ENCODE measurements around the gene TBL1X.

DNA sequence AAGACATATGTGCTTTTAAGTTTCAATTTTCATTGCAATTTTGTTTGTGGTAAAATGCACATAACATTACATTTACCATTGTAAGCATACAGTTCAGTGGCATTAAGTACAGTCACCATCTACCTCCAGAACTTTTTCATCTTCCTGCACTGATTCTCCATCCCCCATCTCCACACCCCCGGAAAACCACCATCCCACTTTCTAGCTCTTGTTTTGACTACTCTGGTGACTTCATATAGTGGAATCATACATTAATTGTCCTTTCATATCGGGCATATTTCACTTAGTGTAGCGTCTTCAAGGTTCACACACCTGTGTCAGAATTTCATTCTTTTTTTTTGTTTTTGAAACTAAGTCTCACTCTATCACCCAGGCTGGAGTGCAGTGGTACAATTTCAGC, 157.3 kb downstream of the TBL1X start:
- TF ChIP-seq SP2 (IDR thresholded peaks at IDR 0.05; ENCODE audit: low read length) (no peak), POLR2A (IDR thresholded peaks at IDR 0.05; ENCODE audit: control extremely low read depth in 1 of 2, low read depth in 2 of 2, low read length in 2 of 2) (no peak), TAF7 (optimal IDR thresholded peaks at IDR 0.05; ENCODE audit: borderline replicate concordance, low read depth, low read length) (no peak), RNF2 (IDR thresholded peaks at IDR 0.05; ENCODE audit: borderline replicate concordance, low read depth, low read length, missing control alignments, poor library complexity, severe bottlenecking) (no peak), CHD2 (IDR thresholded peaks at IDR 0.05; ENCODE audit: low read length) (no peak), SUZ12 (IDR thresholded peaks at IDR 0.05; ENCODE audit: low read length) (no peak), POLR2AphosphoS5 (IDR thresholded peaks at IDR 0.05; ENCODE audit: low read depth, low read length) (no peak), RFX5 (IDR thresholded peaks at IDR 0.05; ENCODE audit: borderline replicate concordance, low read depth, low read length) (no peak), HDAC2 (IDR thresholded peaks at IDR 0.05; ENCODE audit: borderline replicate concordance in 1 of 2, low read depth in 2 of 2, low read length in 2 of 2) (no peak)
- TF ChIP-seq, protein P1, sequence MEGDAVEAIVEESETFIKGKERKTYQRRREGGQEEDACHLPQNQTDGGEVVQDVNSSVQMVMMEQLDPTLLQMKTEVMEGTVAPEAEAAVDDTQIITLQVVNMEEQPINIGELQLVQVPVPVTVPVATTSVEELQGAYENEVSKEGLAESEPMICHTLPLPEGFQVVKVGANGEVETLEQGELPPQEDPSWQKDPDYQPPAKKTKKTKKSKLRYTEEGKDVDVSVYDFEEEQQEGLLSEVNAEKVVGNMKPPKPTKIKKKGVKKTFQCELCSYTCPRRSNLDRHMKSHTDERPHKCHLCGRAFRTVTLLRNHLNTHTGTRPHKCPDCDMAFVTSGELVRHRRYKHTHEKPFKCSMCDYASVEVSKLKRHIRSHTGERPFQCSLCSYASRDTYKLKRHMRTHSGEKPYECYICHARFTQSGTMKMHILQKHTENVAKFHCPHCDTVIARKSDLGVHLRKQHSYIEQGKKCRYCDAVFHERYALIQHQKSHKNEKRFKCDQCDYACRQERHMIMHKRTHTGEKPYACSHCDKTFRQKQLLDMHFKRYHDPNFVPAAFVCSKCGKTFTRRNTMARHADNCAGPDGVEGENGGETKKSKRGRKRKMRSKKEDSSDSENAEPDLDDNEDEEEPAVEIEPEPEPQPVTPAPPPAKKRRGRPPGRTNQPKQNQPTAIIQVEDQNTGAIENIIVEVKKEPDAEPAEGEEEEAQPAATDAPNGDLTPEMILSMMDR (IDR thresholded peaks at IDR 0.05; ENCODE audit: control extremely low read depth in 1 of 3, insufficient read depth in 1 of 3, low read depth in 1 of 3, low read length in 3 of 3): no peak
- TF ChIP-seq, protein P2, sequence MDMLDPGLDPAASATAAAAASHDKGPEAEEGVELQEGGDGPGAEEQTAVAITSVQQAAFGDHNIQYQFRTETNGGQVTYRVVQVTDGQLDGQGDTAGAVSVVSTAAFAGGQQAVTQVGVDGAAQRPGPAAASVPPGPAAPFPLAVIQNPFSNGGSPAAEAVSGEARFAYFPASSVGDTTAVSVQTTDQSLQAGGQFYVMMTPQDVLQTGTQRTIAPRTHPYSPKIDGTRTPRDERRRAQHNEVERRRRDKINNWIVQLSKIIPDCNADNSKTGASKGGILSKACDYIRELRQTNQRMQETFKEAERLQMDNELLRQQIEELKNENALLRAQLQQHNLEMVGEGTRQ (IDR thresholded peaks at IDR 0.05; ENCODE audit: low read length): no peak

Measured in H1 (cell line).